ENCODE data around the gene MEIS1. TPM values are rescaled to one million over a fixed set of nuclear protein-coding genes. Genes with fewer than 3 reads are reported as not detected.

MEIS1 gene
- total RNA-seq, 1 donor from 2014 or later: not detected

GRCh38 chr2:66516499-66516898, 81.6 kb downstream of the MEIS1 start:
- H3K4me3 Mint-ChIP-seq (ENCODE audit: low read depth): no peak overlapping the region
- no peaks in the 10 kb centered on the region for H3K27me3 Mint-ChIP-seq (ENCODE audit: low read depth)
- no peaks in the 10 kb centered on the region for H3K9me3 Mint-ChIP-seq
- no peak overlapping the region for H3K27ac Mint-ChIP-seq
- H3K4me1 Mint-ChIP-seq (ENCODE audit: low read depth): no peaks in the 10 kb centered on the region
- intact Hi-C loops (cut with micrococcal nuclease): no loop called here
- DNase-seq (ENCODE audit: low spot score): no peak
- H3K36me3 Mint-ChIP-seq (ENCODE audit: low read depth): no peaks in the 10 kb centered on the region

- DNase-seq (ENCODE audit: low spot score): no peak
- Mint-ChIP-seq H3K27ac (no peak overlapping the region), H3K36me3 (ENCODE audit: low read depth) (no peaks in the 10 kb centered on the region), H3K27me3 (ENCODE audit: low read depth) (no peaks in the 10 kb centered on the region), H3K4me1 (ENCODE audit: low read depth) (no peaks in the 10 kb centered on the region), H3K9me3 (no peaks in the 10 kb centered on the region), H3K4me3 (ENCODE audit: low read depth) (no peak overlapping the region)
- intact Hi-C loops (cut with micrococcal nuclease): no loop called here
Measured at GRCh38 chr2:66517772-66518171, 82.8 kb downstream of the MEIS1 start.

GRCh38 chr2:66519264-66519843, 84.4 kb downstream of the MEIS1 start:
- DNase-seq (ENCODE audit: low spot score): no peak
- H3K27ac Mint-ChIP-seq: no peak overlapping the region
- no peaks in the 10 kb centered on the region for H3K36me3 Mint-ChIP-seq (ENCODE audit: low read depth)
- no peaks in the 10 kb centered on the region for H3K27me3 Mint-ChIP-seq (ENCODE audit: low read depth)
- no peaks in the 10 kb centered on the region for H3K4me1 Mint-ChIP-seq (ENCODE audit: low read depth)
- H3K4me3 Mint-ChIP-seq (ENCODE audit: low read depth): no peak overlapping the region
- intact Hi-C loops (cut with micrococcal nuclease): no loop called here
- no peaks in the 10 kb centered on the region for H3K9me3 Mint-ChIP-seq

- Mint-ChIP-seq H3K27me3 (ENCODE audit: low read depth) (no peaks in the 10 kb centered on the region), H3K4me1 (ENCODE audit: low read depth) (no peaks in the 10 kb centered on the region), H3K36me3 (ENCODE audit: low read depth) (no peaks in the 10 kb centered on the region), H3K4me3 (ENCODE audit: low read depth) (no peak overlapping the region), H3K27ac (no peak overlapping the region), H3K9me3 (no peaks in the 10 kb centered on the region)
- no peak for DNase-seq (ENCODE audit: low spot score)
- intact Hi-C loops (cut with micrococcal nuclease): no loop called here
Measured at GRCh38 chr2:66521291-66521922, 86.5 kb downstream of the MEIS1 start.

- Mint-ChIP-seq H3K9me3 (no peaks in the 10 kb centered on the region), H3K27me3 (ENCODE audit: low read depth) (no peaks in the 10 kb centered on the region), H3K27ac (no peak overlapping the region), H3K36me3 (ENCODE audit: low read depth) (no peaks in the 10 kb centered on the region), H3K4me1 (ENCODE audit: low read depth) (no peaks in the 10 kb centered on the region), H3K4me3 (ENCODE audit: low read depth) (no peak overlapping the region)
- DNase-seq (ENCODE audit: low spot score): no peak
- intact Hi-C loops (cut with micrococcal nuclease): no loop called here
Measured at GRCh38 chr2:66522611-66523376, 87.9 kb downstream of the MEIS1 start.

- no peak overlapping the region for H3K4me3 Mint-ChIP-seq (ENCODE audit: low read depth)
- no peaks in the 10 kb centered on the region for H3K27me3 Mint-ChIP-seq (ENCODE audit: low read depth)
- intact Hi-C loops (cut with micrococcal nuclease): no loop called here
- H3K36me3 Mint-ChIP-seq (ENCODE audit: low read depth): no peaks in the 10 kb centered on the region
- no peak overlapping the region for H3K27ac Mint-ChIP-seq
- no peaks in the 10 kb centered on the region for H3K4me1 Mint-ChIP-seq (ENCODE audit: low read depth)
- no peak for DNase-seq (ENCODE audit: low spot score)
- no peaks in the 10 kb centered on the region for H3K9me3 Mint-ChIP-seq
Measured at GRCh38 chr2:66523377-66523969, 88.5 kb downstream of the MEIS1 start.

- DNase-seq (ENCODE audit: low spot score): no peak
- intact Hi-C loops (cut with micrococcal nuclease): no loop called here
- Mint-ChIP-seq H3K27ac (no peak overlapping the region), H3K36me3 (ENCODE audit: low read depth) (no peaks in the 10 kb centered on the region), H3K27me3 (ENCODE audit: low read depth) (no peaks in the 10 kb centered on the region), H3K4me3 (ENCODE audit: low read depth) (no peak overlapping the region), H3K9me3 (no peaks in the 10 kb centered on the region), H3K4me1 (ENCODE audit: low read depth) (no peaks in the 10 kb centered on the region)
Measured at GRCh38 chr2:66523990-66524389, 89.1 kb downstream of the MEIS1 start.

GRCh38 chr2:66525606-66526005, 90.7 kb downstream of the MEIS1 start:
- intact Hi-C loops (cut with micrococcal nuclease): no loop called here
- Mint-ChIP-seq H3K27me3 (ENCODE audit: low read depth) (no peaks in the 10 kb centered on the region), H3K4me1 (ENCODE audit: low read depth) (no peaks in the 10 kb centered on the region), H3K9me3 (no peaks in the 10 kb centered on the region), H3K36me3 (ENCODE audit: low read depth) (no peaks in the 10 kb centered on the region), H3K4me3 (ENCODE audit: low read depth) (no peak overlapping the region), H3K27ac (no peak overlapping the region)
- no peak for DNase-seq (ENCODE audit: low spot score)

- Mint-ChIP-seq H3K4me1 (ENCODE audit: low read depth) (no peaks in the 10 kb centered on the region), H3K27ac (no peak overlapping the region), H3K27me3 (ENCODE audit: low read depth) (no peaks in the 10 kb centered on the region), H3K36me3 (ENCODE audit: low read depth) (no peaks in the 10 kb centered on the region), H3K9me3 (no peaks in the 10 kb centered on the region), H3K4me3 (ENCODE audit: low read depth) (no peak overlapping the region)
- DNase-seq (ENCODE audit: low spot score): no peak
- intact Hi-C loops (cut with micrococcal nuclease): no loop called here
Measured at GRCh38 chr2:66526180-66526579, 91.3 kb downstream of the MEIS1 start.

GRCh38 chr2:66528974-66529724, 94.2 kb downstream of the MEIS1 start:
- Mint-ChIP-seq H3K4me1 (ENCODE audit: low read depth) (no peaks in the 10 kb centered on the region), H3K9me3 (no peaks in the 10 kb centered on the region), H3K4me3 (ENCODE audit: low read depth) (no peak overlapping the region), H3K27me3 (ENCODE audit: low read depth) (no peaks in the 10 kb centered on the region), H3K27ac (no peak overlapping the region), H3K36me3 (ENCODE audit: low read depth) (no peaks in the 10 kb centered on the region)
- DNase-seq (ENCODE audit: low spot score): no peak
- intact Hi-C loops (cut with micrococcal nuclease): no loop called here

GRCh38 chr2:66530651-66531050, 95.7 kb downstream of the MEIS1 start:
- no peaks in the 10 kb centered on the region for H3K36me3 Mint-ChIP-seq (ENCODE audit: low read depth)
- H3K27me3 Mint-ChIP-seq (ENCODE audit: low read depth): no peaks in the 10 kb centered on the region
- no peaks in the 10 kb centered on the region for H3K4me1 Mint-ChIP-seq (ENCODE audit: low read depth)
- DNase-seq (ENCODE audit: low spot score): no peak
- no peaks in the 10 kb centered on the region for H3K9me3 Mint-ChIP-seq
- no peak overlapping the region for H3K27ac Mint-ChIP-seq
- H3K4me3 Mint-ChIP-seq (ENCODE audit: low read depth): no peak overlapping the region
- intact Hi-C loops (cut with micrococcal nuclease): no loop called here

GRCh38 chr2:66531155-66531554, 96.2 kb downstream of the MEIS1 start:
- no peak for DNase-seq (ENCODE audit: low spot score)
- no peaks in the 10 kb centered on the region for H3K27me3 Mint-ChIP-seq (ENCODE audit: low read depth)
- H3K4me3 Mint-ChIP-seq (ENCODE audit: low read depth): no peak overlapping the region
- intact Hi-C loops (cut with micrococcal nuclease): no loop called here
- H3K27ac Mint-ChIP-seq: no peak overlapping the region
- H3K36me3 Mint-ChIP-seq (ENCODE audit: low read depth): no peaks in the 10 kb centered on the region
- H3K9me3 Mint-ChIP-seq: no peaks in the 10 kb centered on the region
- H3K4me1 Mint-ChIP-seq (ENCODE audit: low read depth): no peaks in the 10 kb centered on the region
